ENCODE data around the gene CPA3.

The CPA3 gene

GRCh38 chr3:148865049-148865448 lies at the start of gene CPA3:
Gene CPA3 (plus strand): TSS chr3:148865296. CDS start chr3:148865308, 12 bp downstream.
- no peak for DNase-seq (ENCODE audit: low spot score)
- TF ChIP-seq, protein P1, sequence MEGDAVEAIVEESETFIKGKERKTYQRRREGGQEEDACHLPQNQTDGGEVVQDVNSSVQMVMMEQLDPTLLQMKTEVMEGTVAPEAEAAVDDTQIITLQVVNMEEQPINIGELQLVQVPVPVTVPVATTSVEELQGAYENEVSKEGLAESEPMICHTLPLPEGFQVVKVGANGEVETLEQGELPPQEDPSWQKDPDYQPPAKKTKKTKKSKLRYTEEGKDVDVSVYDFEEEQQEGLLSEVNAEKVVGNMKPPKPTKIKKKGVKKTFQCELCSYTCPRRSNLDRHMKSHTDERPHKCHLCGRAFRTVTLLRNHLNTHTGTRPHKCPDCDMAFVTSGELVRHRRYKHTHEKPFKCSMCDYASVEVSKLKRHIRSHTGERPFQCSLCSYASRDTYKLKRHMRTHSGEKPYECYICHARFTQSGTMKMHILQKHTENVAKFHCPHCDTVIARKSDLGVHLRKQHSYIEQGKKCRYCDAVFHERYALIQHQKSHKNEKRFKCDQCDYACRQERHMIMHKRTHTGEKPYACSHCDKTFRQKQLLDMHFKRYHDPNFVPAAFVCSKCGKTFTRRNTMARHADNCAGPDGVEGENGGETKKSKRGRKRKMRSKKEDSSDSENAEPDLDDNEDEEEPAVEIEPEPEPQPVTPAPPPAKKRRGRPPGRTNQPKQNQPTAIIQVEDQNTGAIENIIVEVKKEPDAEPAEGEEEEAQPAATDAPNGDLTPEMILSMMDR (IDR thresholded peaks at IDR 0.05; ENCODE audit: extremely low read depth, insufficient read depth, missing control alignments): no peak
- in situ Hi-C loops (cut with MboI; ENCODE audit: low pct_unique_long_range_greater_than_20kb, low sequenced_read_pairs, unreplicated experiment): no loop called here

GRCh38 chr3:148815316-148816110 lies 49.6 kb upstream of the CPA3 start:
- in situ Hi-C loops (cut with MboI; ENCODE audit: low pct_unique_long_range_greater_than_20kb, low sequenced_read_pairs, unreplicated experiment): no loop called here
- TF ChIP-seq, protein P1 (IDR thresholded peaks at IDR 0.05; ENCODE audit: extremely low read depth, insufficient read depth, missing control alignments): no peak
- no peak for DNase-seq (ENCODE audit: low spot score)

- no peak for DNase-seq (ENCODE audit: low spot score)
- in situ Hi-C loops (cut with MboI; ENCODE audit: low pct_unique_long_range_greater_than_20kb, low sequenced_read_pairs, unreplicated experiment): no loop called here
- TF ChIP-seq, protein P1 (IDR thresholded peaks at IDR 0.05; ENCODE audit: extremely low read depth, insufficient read depth, missing control alignments): no peak
Observed at GRCh38 chr3:148816427-148816826, 48.7 kb upstream of the CPA3 start.

GRCh38 chr3:148816981-148817525 lies 48.0 kb upstream of the CPA3 start:
- TF ChIP-seq, protein P1 (IDR thresholded peaks at IDR 0.05; ENCODE audit: extremely low read depth, insufficient read depth, missing control alignments): no peak
- DNase-seq (ENCODE audit: low spot score): no peak
- in situ Hi-C loops (cut with MboI; ENCODE audit: low pct_unique_long_range_greater_than_20kb, low sequenced_read_pairs, unreplicated experiment): no loop called here

DNA sequence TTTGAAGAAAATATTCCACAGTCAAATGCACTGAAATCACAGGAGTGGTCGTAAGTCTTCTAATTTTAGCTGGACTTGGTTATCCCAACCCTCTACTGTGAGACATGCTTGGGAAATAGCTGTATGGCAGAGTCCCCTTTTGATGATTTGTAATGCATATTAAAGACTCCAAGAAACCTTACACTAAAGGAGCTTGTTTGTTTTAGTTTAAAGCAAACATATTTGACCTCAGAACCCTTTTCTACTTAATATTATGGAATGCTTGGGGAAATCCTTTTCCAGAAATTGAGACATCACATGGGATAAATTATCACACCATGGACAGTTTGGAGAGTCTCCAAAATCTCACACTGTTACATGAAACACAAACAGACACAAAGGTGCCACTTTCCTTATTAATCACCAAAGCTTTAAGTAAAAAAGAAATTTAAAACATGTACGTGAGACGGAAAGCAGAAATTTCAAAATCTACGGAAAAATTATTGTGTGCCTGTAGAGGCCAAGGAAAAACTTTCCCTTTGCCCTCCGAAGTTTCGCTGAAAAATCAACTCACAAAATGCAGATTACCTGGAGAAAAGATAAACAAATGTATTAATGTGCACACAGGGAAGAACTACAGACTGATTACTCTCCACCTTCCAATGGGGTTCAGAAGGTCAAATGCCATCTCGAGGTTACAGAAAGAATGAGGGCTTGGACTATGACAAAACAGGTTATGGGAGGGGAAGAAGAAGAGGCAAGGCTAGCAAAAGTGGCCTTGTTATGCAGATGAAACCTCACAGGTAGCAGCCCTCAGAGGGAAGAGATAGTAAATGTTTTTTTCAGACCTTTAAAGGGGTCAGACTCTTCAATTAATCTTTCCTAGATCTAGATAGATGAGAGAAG lies 44.5 kb upstream of the CPA3 start:
- in situ Hi-C loops (cut with MboI; ENCODE audit: low pct_unique_long_range_greater_than_20kb, low sequenced_read_pairs, unreplicated experiment): no loop called here
- no peak for DNase-seq (ENCODE audit: low spot score)
- TF ChIP-seq, protein P1 (IDR thresholded peaks at IDR 0.05; ENCODE audit: extremely low read depth, insufficient read depth, missing control alignments): no peak

DNA sequence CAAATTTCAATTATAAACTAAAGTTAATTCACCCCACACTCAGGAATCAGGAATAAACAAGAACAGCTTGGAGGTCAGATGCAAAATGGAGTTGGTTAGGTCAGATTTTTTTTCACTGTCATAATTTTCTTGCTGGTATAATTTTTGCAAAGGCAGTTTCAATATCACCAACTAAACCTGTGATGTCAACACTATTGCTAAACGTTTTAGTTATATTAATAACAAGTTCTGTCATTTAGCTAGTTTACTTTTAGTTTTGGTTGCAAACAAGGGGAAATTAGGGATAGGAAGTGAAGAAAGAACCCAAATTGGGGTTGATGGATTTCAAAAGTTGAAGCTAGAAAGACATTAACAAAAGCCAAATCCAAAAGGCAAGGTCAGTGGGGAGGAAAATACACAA lies 42.1 kb upstream of the CPA3 start:
- in situ Hi-C loops (cut with MboI; ENCODE audit: low pct_unique_long_range_greater_than_20kb, low sequenced_read_pairs, unreplicated experiment): no loop called here
- TF ChIP-seq, protein P1 (IDR thresholded peaks at IDR 0.05; ENCODE audit: extremely low read depth, insufficient read depth, missing control alignments): no peak
- DNase-seq (ENCODE audit: low spot score): no peak

Measured in GM13977 (cell line).